ENCODE data around the gene NPBWR2. TPM values are rescaled to one million over a fixed set of nuclear protein-coding genes. Genes with fewer than 3 reads are reported as not detected.

NPBWR2 gene
- total RNA-seq, 1 donor: not detected

DNA sequence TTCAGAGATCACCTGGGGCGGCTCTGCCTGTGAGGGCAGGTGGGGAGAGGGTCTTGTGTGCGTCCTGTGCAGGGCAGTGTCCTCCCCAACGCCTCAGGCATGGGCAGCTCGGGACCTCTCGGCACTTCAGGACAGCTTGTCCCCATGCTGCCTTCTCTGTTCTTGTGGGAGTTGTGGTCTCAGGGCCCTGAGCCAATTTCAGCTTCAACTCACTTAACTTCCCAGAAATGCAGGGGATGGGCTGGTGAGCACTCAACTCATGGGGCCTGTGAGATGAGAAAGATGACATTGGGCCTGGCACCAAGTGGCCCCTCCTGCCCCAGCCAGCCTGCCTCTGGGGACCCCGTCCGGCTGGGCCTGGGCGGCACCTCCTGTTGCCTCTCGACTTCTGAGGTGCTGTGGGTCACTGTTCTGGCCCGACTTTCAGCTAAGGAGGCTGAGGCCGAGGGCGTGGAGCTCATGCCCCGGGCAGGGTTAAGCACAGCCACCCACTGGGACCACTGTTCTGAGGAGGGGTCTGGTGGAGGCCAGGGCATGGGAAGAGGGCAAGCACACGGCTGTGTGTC, 34.8 kb downstream of the NPBWR2 start:
- no peak overlapping the region for H3K4me3 ChIP-seq (ENCODE audit: low read depth, low read length)
- TF ChIP-seq, protein P1, sequence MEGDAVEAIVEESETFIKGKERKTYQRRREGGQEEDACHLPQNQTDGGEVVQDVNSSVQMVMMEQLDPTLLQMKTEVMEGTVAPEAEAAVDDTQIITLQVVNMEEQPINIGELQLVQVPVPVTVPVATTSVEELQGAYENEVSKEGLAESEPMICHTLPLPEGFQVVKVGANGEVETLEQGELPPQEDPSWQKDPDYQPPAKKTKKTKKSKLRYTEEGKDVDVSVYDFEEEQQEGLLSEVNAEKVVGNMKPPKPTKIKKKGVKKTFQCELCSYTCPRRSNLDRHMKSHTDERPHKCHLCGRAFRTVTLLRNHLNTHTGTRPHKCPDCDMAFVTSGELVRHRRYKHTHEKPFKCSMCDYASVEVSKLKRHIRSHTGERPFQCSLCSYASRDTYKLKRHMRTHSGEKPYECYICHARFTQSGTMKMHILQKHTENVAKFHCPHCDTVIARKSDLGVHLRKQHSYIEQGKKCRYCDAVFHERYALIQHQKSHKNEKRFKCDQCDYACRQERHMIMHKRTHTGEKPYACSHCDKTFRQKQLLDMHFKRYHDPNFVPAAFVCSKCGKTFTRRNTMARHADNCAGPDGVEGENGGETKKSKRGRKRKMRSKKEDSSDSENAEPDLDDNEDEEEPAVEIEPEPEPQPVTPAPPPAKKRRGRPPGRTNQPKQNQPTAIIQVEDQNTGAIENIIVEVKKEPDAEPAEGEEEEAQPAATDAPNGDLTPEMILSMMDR (IDR thresholded peaks at IDR 0.05; ENCODE audit: insufficient read depth, low read depth, low read length): no peak

DNA sequence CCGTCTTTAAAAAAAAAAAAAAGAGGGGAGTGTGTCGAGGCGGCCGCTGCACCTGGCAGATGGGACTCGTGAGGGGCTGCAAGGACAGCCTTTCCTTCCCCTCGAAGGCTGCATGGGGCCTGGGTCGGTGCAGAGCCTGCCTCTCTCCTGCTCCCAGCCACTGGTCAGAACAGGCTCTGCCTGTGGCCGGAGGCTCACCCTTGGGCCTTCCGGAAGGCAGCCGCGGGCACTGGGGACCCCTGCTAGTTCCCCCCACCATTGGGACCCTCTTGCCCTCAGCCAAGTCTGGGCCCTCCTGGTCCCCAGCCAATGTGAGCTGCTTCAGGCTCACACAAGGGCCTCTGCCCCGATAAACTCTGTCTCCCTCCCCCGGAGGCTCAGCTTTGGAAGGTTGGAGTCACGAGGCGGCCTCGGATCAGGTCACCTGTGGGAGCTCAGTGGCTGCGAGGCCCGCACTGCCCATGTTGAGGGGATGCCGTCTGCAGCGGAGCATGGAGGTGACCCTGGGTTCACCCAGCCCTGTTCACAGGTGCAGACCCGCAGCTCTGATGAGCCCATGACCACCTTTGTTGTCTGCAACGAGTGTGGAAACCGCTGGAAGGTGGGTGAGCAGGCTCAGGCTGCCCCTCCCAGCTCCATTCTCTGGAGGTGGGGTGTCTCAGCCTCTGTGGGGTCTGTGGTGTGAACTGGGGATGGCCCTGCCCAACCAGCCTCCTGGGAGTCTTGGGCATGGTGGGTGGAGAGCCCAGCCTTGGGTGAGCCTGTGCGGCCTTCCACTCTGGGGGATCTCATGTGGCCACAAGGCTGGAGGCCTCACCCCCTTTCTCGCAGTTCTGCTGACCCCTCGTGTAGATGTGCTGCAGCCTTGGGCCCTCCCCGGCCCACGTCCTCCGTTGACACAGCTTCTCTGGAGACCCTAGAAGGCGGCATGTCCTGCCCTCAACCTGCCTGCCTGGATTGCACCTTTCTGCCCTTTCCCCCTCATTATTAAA, 35.7 kb downstream of the NPBWR2 start:
- no peak for DNase-seq (ENCODE audit: low read depth)
- H3K4me3 ChIP-seq (ENCODE audit: low read depth, low read length): no peak overlapping the region
- TF ChIP-seq, protein P1 (IDR thresholded peaks at IDR 0.05; ENCODE audit: insufficient read depth, low read depth, low read length): no peak

More for the DNA sequence above, 34.8 kb downstream of the NPBWR2 start:
- DNase-seq (ENCODE audit: low read depth): no peak

DNA sequence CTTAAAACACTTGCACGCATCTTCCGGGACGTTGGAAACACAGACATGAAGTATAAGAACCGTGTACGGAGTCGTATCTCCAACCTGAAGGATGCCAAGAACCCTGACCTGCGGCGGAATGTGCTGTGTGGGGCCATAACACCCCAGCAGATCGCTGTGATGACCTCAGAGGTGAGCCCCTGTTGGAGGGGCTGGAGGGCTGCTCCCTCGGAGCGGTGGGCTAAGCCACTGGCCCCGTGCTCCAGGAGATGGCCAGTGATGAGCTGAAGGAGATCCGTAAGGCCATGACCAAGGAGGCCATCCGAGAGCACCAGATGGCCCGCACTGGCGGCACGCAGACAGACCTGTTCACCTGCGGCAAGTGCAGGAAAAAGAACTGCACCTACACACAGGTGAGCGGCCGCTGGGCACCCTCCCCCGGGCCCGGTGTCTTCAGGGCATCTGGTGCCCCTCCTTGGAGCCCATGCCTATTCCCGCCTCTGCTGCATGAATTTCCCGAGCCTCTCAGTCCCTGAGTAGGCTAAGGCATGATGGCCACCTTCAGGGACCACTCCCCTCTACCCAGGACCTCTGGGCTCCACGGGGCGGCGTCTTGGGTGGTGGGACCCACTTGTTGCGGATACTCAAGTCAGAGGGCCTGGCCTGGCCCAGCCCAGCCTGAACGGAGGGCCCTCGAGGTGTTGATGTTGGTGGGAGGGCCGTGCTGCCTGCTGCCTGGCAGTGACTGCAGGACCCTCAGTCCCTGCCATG, 36.9 kb downstream of the NPBWR2 start:
- H3K4me3 ChIP-seq (ENCODE audit: low read depth, low read length): no peak overlapping the region
- TF ChIP-seq, protein P1 (IDR thresholded peaks at IDR 0.05; ENCODE audit: insufficient read depth, low read depth, low read length): no peak
- DNase-seq (ENCODE audit: low read depth): no peak

DNA sequence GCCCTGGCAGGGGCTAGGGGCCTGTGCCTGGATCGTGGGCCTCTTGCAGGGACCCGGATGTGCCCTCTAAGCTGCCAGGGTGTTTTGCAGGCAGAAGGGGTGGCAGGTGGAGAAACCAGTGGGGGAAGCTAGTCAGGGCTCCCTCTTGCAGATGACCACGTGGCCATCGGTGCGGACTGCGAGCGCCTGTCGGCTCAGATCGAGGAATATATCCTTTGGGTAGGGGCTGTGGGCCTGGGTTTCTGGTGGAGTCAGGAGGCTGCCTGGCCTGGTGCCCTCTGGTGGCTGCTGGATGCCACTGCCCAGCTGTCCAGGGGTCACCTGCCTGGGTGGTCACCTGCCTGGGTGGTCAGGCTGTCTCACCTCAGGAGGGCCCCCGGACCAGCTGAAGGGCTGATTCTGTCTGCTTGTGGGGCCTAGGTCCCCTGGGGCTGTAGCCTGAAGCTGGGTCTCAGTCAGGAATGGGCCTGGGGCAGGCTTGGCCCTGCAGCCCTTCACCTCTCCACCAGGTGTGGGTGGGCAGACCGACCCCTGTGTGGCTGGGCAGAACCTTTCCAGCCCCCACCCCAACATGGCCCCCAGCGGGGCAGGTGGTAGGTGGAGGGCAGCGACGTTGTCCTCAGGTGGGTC, 37.6 kb downstream of the NPBWR2 start:
- H3K4me3 ChIP-seq (ENCODE audit: low read depth, low read length): no peak overlapping the region
- no peak for DNase-seq (ENCODE audit: low read depth)
- TF ChIP-seq, protein P1 (IDR thresholded peaks at IDR 0.05; ENCODE audit: insufficient read depth, low read depth, low read length): peak; percentile 72

DNA sequence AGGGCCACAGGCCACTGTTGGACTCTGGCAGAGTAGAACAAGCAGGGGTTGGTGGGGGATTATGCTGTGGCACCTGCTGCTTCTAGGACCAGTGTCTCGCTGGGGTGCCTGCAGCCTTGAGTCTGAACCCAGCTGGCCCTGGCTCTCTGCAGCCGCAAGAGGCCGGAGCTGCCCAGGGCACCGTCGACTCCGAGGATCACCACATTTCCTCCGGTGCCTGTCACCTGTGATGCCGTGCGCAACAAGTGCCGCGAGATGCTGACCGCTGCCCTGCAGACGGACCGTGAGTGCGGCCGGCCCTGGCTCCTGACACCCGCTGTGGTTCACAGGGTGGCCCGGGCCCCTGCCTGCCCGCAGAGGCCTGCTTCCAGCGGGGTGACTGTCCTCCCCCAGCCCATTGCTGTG, 38.2 kb downstream of the NPBWR2 start:
- H3K4me3 ChIP-seq (ENCODE audit: low read depth, low read length): no peak overlapping the region
- TF ChIP-seq, protein P1 (IDR thresholded peaks at IDR 0.05; ENCODE audit: insufficient read depth, low read depth, low read length): no peak
- DNase-seq (ENCODE audit: low read depth): no peak

Measured in fibroblast of villous mesenchyme (primary cell).